K562 (cell line): ENCODE measurements around the gene PRSS22. TPM values are rescaled to one million over a fixed set of nuclear protein-coding genes. Genes with fewer than 3 reads are reported as not detected.

ENCODE experiments used
- ATF3 ChIP-seq, 2 experiments: fragments of 450-650 bp in 1 of 2; sonication (generic) in 1 of 2; formaldehyde crosslinking in 1 of 2; IDR thresholded peaks in 1 of 2; conservative IDR thresholded peaks in 1 of 2; 2 replicates each; pipeline versions ENCODE4 v1.6.1 to v1.8.1; 2016 to 2023; ENCODE audit warnings: mild to moderate bottlenecking in 2 of 2, moderate library complexity in 2 of 2, inconsistent platforms in 1 of 2, missing genetic modification reagents in 1 of 2
- CXXC5 ChIP-seq: fragments of 250-450 bp; sonication (Bioruptor Pico); IDR thresholded peaks from 2 replicates; pipeline ENCODE4 v1.8.0; 2022; ENCODE audit warnings: inconsistent platforms, mild to moderate bottlenecking, moderate library complexity
- FOS ChIP-seq: IDR thresholded peaks from 3 replicates; pipeline ENCODE4 v1.6.1; 2011; ENCODE audit not compliant: insufficient read length; ENCODE audit errors: extremely low read depth
- KAT7 ChIP-seq: sonication (generic); formaldehyde crosslinking; IDR thresholded peaks from 2 replicates; pipeline ENCODE4 v1.8.0; 2022; ENCODE audit warnings: missing genetic modification reagents, mild to moderate bottlenecking, borderline replicate concordance
- KLF13 ChIP-seq: fragments of 450-650 bp; IDR thresholded peaks from 2 replicates; pipeline ENCODE4 v1.6.1; 2016; ENCODE audit warnings: missing genetic modification characterization, low read depth, mild to moderate bottlenecking, missing compliant biosample characterization, moderate library complexity, borderline replicate concordance
- MAFG ChIP-seq: fragments of 450-650 bp; conservative IDR thresholded peaks from 2 replicates; pipeline ENCODE4 v1.6.1; 2016; ENCODE audit warnings: missing genetic modification characterization, missing compliant biosample characterization
- MED1 ChIP-seq: sonication (generic); formaldehyde crosslinking; IDR thresholded peaks from 2 replicates; pipeline ENCODE4 v1.8.1; 2023; ENCODE audit warnings: missing genetic modification reagents, borderline replicate concordance
- NR2C1 ChIP-seq, 2 experiments: fragments of 450-650 bp; IDR thresholded peaks; 2 replicates each; pipeline ENCODE4 v1.6.1; 2017; ENCODE audit warnings: mild to moderate bottlenecking in 2 of 2, antibody characterized with exemption in 1 of 2, inconsistent platforms in 1 of 2, missing compliant biosample characterization in 1 of 2, missing genetic modification characterization in 1 of 2
- NRF1 ChIP-seq, 2 experiments: fragments of 450-650 bp; IDR thresholded peaks in 1 of 2; conservative IDR thresholded peaks in 1 of 2; 2 replicates each; pipeline ENCODE4 v1.6.1; 2014; ENCODE audit warnings: mild to moderate bottlenecking in 2 of 2
- PRPF4 ChIP-seq: fragments of 200-400 bp; formaldehyde crosslinking; IDR thresholded peaks from one replicate; pipeline ENCODE4 v1.6.1; 2017; ENCODE audit warnings: low read length, low read depth, mild to moderate bottlenecking; ENCODE audit not compliant: insufficient read depth, poor library complexity, severe bottlenecking
- SMARCE1 ChIP-seq: fragments of 450-650 bp; IDR thresholded peaks from 2 replicates; pipeline ENCODE4 v1.7.1; 2016; ENCODE audit warnings: mild to moderate bottlenecking
- ZBTB40 ChIP-seq, 2 experiments: fragments of 450-650 bp in 1 of 2; sonication (generic) in 1 of 2; formaldehyde crosslinking in 1 of 2; IDR thresholded peaks; 2 replicates each; pipeline versions ENCODE4 v1.7.1 to v1.9.0; 2016 to 2022; ENCODE audit warnings: inconsistent platforms in 1 of 2, mild to moderate bottlenecking in 1 of 2, missing genetic modification reagents in 1 of 2
- polyA plus RNA-seq, 8 experiments: library from polyadenylated mRNA; depleted of rRNA in 4 of 8; stranded (reverse) in 5 of 8; unstranded in 3 of 8; fragments of >200 nt; fragmentation: Nextera tagmentation in 2 of 8; fragmentation: Illumina TruSeq in 1 of 8; extraction: Ambion mirVana in 2 of 8; extraction: Trizol in 1 of 8; gene quantifications; 2 replicates each; pipeline versions ENCODE4 v1.2.1 to v1.2.3, GENCODE V29; 2011 to 2014; ENCODE audit warnings: inconsistent platforms in 1 of 8, missing spikeins in 1 of 8
- total RNA-seq, 7 experiments: library from RNA; depleted of rRNA in 6 of 7; stranded (reverse); fragments of >200 nt in 6 of 7; fragmentation: Illumina TruSeq in 2 of 7; extraction: Trizol in 2 of 7; gene quantifications; 2 replicates each; pipeline versions ENCODE4 v1.2.1 to v1.2.3, GENCODE V29; 2011 to 2021; ENCODE audit warnings: low replicate concordance in 1 of 7
- TF ChIP-seq, protein P1 (sequence below): sonication (generic); formaldehyde crosslinking; IDR thresholded peaks from 2 replicates; pipeline ENCODE4 v1.8.0; 2022; ENCODE audit warnings: missing genetic modification reagents, mild to moderate bottlenecking, borderline replicate concordance

Gene PRSS22
- total and polyA plus RNA-seq, 9 of the 15 experiments (the other 6 are each of a cell fraction or from before 2014, with no cell fraction given), result 0.13 to 0.42 TPM; not detected in 7

GRCh38 chr16:2860826-2861567 is 3.0 kb upstream of the PRSS22 start (continued):
- no peak for TF ChIP-seq MED1 (CRISPR knock-in tag)
- TF ChIP-seq SMARCE1, result no peak
- no peak for TF ChIP-seq KAT7 (CRISPR knock-in tag)
- no peak for TF ChIP-seq NRF1 (conservative IDR thresholded peaks at IDR 0.05 in 1 of 2, IDR thresholded peaks at IDR 0.05 in 1 of 2)
- no peak for TF ChIP-seq ATF3 (IDR thresholded peaks at IDR 0.05)
- TF ChIP-seq ATF3 (CRISPR knock-in tag; conservative IDR thresholded peaks at IDR 0.05), result no peak
- TF ChIP-seq PRPF4, result no peak
- TF ChIP-seq MAFG (tag), result no peak
- no peak for TF ChIP-seq FOS
- peak; percentile 57 for TF ChIP-seq CXXC5 (CRISPR knock-in tag)
- TF ChIP-seq KLF13, result no peak
- no peak for TF ChIP-seq NR2C1 (IDR thresholded peaks at IDR 0.05)
- TF ChIP-seq NR2C1 (tag; IDR thresholded peaks at IDR 0.05), result 0 out of 2 replicates have a peak, but pooled peaks have one; percentile 39
- TF ChIP-seq ZBTB40 (IDR thresholded peaks at IDR 0.05), result 0 out of 2 replicates have a peak, but pooled peaks have one; percentile 27
- TF ChIP-seq ZBTB40 (CRISPR knock-in tag; IDR thresholded peaks at IDR 0.05), result no peak
- TF ChIP-seq, protein P1, sequence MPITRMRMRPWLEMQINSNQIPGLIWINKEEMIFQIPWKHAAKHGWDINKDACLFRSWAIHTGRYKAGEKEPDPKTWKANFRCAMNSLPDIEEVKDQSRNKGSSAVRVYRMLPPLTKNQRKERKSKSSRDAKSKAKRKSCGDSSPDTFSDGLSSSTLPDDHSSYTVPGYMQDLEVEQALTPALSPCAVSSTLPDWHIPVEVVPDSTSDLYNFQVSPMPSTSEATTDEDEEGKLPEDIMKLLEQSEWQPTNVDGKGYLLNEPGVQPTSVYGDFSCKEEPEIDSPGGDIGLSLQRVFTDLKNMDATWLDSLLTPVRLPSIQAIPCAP (CRISPR knock-in tag), result peak; percentile 63; the same call in 1 of the 2 replicates
